GM18498 (cell line): Measurements from ENCODE around the gene ABI2.
A peak's percentile ranks its signal among the peaks of the same experiment; 100 is the strongest.
"Not testable (repeated sequence)": the region's sequence is repeated elsewhere in the genome, so short reads cannot be mapped to it uniquely, and the experiment has no call there.

Experiments
- ATAC-seq: cut with Tn5 transposase; IDR thresholded peaks from one replicate; pipeline ENCODE4 v1.9.1; 2021; ENCODE audit warnings: mild to moderate bottlenecking, moderate library complexity; ENCODE audit not compliant: unreplicated experiment

Gene ABI2

DNA sequence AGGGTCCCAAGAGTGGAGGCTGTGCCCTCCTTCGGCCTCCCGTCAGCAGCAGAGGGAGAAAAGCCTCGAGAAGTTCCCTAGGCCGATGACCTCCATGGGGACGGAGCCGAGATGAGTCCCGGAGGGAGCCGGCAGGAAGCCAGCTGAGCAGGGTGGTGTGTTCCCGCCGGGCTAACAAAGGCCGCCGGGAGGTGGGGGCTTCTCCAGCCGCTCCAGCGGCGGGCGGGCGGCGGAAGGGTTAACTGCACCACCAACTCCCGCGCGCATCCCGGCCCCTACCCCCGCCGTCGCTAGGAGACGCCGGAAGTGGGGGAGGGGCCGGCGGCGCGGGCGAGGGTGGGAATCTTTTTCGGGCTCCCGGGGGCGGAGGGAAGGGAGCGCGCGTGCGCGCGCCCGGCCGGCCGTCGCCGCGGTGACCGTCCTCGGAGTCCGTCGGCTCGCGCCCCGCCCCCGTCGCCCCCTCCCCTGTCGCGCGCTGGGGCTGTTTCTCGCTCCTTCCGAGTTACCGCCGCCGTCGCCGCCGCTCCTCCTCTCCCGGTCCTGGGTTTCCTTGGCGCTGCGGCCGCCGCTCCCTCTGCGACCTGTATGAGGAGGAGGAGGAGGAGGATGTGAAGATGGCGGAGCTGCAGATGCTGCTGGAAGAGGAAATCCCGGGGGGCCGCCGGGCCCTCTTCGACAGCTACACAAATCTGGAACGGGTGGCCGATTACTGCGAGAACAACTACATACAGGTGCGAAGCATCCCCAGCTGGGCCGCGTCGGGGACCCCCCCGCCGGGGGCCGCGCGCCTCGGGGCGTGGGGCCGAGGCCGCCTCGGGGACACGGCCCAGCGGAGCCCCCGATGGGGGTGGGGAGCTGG lies at the start of gene ABI2:
Gene ABI2 (plus strand): TSS at position 494 of the 859 bp plus-strand sequence. CDS start 121 bp downstream, at position 615.
- ATAC-seq = peak; percentile 67

GRCh38 chr2:203279288-203279687 lies 48.9 kb upstream of the ABI2 start:
- ATAC-seq = no peak

DNA sequence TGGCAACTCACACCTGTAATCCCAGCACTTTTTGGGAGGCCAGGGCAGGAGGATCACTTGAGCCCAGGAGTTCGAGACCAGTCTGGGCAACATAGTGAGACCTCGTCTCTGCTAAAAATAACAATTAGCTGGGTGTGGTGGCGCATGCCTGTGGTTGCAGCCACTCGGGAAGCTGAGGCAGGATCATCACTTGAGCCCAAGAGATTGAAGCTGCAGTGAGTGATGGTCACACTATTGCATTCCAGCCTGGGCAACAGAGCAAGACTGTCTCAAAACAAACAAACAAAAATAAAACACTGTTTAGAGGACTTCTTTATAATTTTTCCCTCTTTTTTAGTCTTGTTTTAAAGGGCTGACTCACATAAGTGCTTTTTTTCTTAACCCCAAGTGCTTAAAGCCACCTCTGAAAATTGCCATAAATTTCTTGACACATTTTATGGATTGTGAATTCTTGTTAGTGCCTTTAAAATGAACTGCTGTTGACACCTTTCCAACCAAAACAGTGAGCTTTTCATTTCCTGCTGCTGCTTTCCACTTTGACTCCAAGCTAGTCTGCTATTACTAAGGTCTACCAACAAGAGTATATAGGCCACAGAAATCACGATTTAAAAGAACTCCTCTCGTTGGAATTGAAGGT lies 47.6 kb upstream of the ABI2 start:
- no peak for ATAC-seq

- ATAC-seq = no peak
These were observed 46.1 kb upstream of the ABI2 start for GRCh38 chr2:203282101-203282500.

- ATAC-seq = no peak
These were observed 41.7 kb upstream of the ABI2 start for GRCh38 chr2:203286532-203286931.

- ATAC-seq = no peak
These were observed 26.5 kb upstream of the ABI2 start for GRCh38 chr2:203301667-203302066.

DNA sequence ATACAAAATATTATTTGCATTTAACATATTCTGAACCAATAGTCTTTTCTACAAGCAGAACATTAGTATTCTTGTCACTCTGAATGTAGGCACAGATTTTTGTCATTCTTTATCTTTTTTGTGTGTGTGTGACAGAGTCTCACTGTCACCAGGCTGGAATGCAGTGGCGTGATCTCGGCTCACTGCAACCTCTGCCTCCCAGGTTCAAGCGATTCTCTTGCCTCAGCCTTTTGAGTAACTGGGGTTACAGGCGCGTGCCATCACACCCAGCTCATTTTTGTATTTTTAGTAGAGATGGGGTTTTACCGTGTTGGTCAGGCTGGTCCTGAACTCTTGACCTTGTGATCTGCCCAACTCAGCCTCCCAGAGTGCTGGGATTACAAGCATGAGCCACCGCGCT lies 25.6 kb upstream of the ABI2 start:
- not testable (repeated sequence) for ATAC-seq

- no peak for ATAC-seq
These were observed 17.3 kb upstream of the ABI2 start for GRCh38 chr2:203310688-203311436.

DNA sequence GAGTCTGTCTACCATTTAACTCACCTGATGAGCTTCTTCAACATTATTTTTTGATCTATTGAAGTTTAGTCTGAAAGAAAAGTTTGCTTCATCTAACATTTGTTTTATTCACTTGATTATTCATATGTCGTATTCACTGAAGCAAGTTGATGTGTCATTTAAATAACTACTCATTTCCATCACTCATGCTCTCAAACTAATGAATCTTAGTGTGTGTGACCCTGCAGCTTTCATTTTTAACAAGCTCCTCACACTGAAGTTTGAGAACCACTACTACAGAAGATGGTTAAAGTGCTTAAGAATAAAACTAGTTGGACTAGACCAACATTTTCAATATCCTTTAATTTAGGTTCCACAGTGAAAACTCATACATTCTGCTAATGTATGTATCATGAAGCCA lies 1.8 kb upstream of the ABI2 start:
- no peak for ATAC-seq

GRCh38 chr2:203327582-203327900 lies 653 bp upstream of the ABI2 start:
- ATAC-seq = no peak

GRCh38 chr2:203328760-203329540 lies 756 bp downstream of the ABI2 start:
- peak; percentile 74 for ATAC-seq

GRCh38 chr2:203330434-203330833 lies 2.2 kb downstream of the ABI2 start:
- no peak for ATAC-seq

- no peak for ATAC-seq
These were observed 10.1 kb downstream of the ABI2 start for GRCh38 chr2:203338322-203338721.

DNA sequence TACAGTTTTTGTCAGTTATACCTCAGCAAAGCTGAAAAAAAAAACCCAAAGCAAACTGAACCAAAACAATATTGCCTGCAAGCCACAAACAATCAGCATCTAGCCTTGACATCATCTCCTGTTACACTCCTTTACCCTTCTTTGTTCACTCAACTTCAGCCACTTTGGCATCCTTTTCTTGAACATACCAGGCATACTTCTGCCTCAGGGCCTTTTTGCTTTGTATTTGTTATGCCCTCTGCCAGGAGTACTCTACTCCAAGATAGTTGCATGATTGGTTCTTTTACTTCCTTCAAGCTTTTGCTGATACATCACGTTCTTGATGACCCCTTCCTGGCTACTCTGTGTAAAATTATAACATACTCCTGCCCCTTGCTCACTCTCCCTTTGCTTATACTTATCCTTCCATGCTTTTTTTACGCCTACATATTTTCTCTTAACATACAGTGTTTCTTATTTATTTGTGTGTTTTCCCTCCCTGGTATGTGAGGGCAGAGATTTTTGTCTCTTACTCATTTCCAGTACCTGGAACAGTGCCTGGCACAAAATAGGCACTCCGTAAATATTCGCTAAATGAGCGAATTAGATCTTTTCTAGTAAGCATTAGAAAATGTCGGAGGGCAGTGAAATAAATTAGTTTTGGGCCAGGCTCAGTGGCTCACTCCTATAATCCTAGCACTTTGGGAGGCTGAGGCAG lies 12.7 kb downstream of the ABI2 start:
- no peak for ATAC-seq

DNA sequence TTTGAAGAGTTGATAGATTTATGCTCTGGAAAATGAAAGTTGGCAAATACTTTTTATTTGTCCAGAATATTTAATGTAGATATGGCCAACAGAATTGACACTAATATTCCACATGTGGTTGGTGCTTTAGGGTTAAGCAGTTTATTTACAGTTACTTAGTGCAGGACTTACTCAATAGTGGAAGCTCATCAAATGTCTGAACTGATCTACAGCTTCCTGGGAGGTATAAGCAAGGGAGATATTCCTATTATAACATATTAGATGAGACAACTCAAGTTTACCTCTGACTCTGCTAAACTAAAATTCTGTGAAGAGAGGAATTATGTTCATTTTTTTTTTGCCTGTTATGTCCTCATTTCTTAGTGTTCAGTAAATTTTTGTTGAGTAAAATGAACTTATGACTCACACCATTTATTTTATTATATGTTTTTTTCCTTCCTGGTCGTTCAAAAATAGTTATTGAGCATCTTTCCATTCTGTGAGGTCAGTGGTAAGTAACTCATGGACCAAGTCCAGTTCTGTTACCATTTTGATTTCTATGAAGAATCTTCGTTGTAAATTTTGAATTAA lies 13.6 kb downstream of the ABI2 start:
- ATAC-seq = no peak

DNA sequence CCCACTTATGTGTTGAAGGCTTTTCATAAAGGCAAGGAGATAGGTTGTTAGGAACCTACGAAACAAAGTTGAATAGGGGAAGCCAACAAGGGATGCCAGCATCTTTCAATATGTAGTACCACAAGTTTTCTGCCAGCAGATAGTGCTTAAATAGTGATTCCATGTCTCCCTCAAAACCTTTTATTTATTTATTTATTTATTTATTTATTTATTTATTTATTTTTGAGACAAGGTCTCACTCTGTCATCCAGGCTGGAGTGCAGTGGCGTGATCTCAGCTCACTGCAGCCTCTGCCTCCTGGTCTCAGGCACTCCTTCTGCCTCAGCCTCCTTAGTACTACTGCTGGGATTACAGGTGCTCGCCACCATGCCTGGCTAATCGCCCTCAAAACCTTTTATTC lies 14.2 kb downstream of the ABI2 start:
- not testable (repeated sequence) for ATAC-seq

DNA sequence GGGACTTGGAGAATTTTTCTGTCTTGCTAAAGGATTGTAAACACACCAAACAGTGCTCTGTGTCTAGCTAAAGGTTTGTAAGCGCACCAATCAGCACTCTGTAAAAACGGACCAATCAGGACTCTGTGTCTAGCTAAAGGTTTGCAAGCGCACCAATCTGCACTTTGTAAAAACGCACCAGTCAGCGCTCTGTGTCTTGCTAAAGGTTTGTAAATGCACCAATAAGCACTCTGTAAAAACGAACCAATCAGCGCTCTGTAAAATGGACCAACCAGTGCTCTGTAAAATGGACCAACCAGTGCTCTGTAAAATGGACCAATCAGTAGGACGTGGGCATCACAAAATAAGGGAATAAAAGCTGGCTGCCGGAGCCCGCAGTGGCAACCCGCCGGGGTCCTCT lies 16.5 kb downstream of the ABI2 start:
- ATAC-seq = no peak

DNA sequence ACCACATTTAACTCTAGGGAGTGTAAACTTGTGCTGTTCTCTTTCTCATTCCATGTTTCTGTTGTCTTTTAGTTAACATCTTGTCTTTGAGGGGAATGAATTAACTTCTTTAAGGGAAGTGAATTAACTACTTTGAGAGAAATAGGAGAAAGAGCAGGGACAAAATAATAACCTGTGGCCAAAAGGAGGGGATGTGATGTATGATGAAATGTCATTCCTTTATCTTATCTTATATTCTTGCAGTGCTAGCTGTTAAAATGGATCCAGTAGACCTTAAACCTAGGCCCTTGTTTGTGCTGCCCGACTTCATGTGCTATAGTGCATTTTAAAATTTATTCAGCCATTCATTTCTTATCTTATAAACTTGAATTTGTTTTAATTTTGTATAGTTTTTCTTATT lies 18.4 kb downstream of the ABI2 start:
- ATAC-seq = no peak

- ATAC-seq = no peak
These were observed 19.2 kb downstream of the ABI2 start for GRCh38 chr2:203347375-203347774.

GRCh38 chr2:203352604-203353255 lies 24.5 kb downstream of the ABI2 start:
- ATAC-seq = no peak
